IPS DF 4.7 (cell line): Measurements from ENCODE around the gene PMAIP1.
"Not testable (repeated sequence)": the region's sequence is repeated elsewhere in the genome, so short reads cannot be mapped to it uniquely, and the experiment has no call there.

ENCODE experiments used
- DNase-seq: peaks from one replicate; pipeline ENCODE4 v3.0.0-alpha.2; 2013; ENCODE audit warnings: low spot score; ENCODE audit errors: extremely low read depth

The PMAIP1 gene

DNA sequence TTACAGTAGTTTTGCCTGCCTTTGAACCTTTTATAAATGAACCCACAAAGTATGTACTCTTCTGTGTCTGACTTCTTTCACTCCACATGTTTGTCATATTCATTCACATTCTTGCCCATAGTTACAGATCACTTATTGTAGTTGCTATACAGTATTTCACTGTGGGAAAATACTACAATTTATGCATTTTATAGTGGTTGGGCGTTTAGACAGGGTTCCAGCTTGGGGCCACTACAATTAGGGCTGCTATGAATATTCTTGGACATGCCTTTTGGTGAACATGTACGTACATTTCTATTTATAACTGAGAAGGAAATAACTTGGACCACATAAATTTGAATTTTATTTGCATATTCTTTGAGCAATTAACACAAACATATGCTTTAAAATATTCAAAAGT, 15.4 kb upstream of the PMAIP1 start:
- DNase-seq: no peak

DNA sequence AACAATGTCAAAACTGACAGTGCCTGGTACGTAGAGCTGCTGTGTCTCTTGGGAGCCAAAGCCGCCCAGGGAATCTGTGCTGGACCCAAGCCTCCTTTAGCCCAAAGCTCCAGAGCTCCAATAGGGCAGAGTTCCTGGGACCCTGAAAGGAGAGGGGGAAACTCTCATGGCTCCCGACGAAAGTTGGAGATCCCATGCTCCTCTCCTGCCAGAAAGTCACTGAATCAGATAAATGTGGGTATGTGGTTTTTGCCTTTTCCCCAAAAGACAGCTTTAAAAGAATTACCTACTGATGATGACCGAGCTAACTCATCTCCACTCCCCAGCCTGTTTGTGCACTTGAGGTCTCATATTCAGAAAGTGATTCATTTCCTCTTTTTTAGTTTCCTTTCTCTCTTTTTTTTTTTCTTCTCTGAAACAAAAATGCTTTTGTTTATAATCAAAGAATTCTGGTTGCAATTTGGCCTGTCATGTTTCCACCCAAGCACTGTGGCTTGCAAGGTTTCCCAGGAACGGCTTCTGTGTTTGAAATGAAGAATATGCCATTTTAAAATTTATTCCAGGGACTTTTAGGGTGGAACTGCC, 14.1 kb upstream of the PMAIP1 start:
- no peak for DNase-seq

DNA sequence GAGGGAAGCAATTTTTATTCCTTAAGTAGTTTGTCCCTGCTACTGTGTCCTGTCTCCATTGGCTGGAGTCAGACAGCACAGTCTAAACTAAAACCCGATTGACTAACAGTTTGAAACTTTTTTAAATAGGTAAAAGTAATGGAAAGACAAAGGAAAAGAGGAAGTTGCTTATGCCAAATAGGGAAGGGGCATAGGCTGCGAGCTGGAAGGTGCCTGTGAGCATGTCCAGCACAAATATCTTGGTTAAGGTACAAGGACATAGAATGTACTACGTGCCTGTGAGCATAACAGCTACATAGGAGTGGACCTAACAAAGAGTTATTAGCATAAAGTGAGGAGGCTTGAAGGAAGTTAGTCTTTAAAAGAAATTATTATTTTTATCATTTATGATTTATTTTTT, 13.4 kb upstream of the PMAIP1 start:
- not testable (repeated sequence) for DNase-seq

DNA sequence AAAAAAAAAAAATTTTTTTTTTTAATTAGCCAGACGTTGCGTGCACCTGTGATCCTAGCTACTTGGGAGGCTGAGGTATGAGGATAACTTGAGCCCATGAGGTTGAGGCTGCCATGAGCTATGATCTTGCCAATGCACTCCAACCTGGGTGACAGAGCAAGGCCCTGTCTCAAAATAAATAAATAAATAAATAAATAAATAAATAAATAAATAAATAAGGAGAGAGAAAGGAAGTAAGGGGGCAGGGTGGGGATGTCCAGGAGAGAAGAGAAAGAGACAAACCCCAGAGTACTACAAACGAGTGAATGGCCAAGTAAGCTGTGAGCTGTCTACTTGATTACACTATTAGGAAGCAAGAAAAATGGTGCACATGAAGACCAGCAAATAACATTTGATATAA, 7.7 kb upstream of the PMAIP1 start:
- DNase-seq: no peak

DNA sequence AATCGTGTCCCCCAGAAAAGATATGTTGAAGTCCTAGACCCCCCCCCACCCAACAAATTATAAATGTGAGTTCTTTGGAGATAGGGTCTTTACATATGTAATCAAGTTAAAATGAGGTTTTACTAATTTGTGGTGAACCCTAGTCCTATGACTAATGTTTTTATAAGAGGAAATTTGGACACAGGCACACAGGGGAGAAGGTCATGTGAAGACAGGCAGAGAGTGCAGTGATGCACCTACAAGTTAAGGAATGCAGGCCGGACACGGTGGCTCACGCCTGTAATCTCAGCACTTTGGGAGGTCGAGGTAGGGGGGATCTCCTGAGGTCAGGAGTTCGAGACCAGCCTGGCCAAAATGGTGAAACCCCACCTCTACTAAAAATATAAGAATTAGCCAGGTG, 5.8 kb upstream of the PMAIP1 start:
- DNase-seq: no peak

DNA sequence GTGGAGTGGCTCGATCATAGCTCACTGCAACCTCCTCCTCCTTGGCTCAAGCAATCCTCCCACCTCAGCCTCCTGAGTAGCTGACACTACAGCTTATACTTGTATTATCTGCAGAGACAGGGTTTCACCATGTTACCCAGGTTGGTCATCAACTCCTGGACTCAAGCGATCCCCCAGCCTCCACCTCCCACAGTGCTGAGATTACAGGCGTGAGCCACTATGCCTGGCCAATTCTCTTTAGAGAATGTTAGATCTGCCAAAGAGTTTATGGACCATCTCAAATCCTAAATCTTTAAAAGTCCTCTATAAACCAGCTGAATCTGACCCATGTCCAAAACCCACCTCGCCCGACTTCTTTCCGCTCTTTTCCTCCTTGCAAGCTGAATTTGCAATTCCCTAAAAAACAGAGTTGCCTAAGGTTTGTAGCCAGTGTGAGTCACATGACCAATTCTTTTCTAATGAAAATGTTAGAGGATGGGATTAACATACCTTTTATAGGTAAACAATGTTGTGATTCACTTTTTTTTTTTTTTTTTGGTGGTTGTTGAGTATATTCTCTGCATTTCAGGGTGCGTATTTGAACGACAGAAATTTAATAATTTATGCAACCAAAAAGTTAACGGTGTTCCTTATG, 2.4 kb upstream of the PMAIP1 start:
- no peak for DNase-seq

DNA sequence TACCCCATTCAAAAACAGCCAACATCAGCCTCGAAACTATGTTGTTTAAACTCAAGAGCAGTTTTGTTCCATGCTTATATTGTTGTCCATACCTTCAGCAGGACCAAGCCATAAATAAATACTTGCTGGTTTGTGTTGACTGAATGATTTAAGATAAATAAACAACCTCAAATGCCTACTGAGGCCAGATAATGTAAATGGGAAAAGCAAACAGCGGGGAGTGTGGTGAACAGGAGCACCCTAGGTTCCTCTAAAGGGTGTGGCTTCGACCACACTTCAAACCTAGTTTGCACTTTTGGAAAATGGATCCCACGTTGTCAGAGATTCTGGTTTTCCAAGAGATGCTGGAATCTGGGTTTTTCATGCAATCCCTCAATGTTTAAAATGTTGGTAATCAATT, 1.7 kb upstream of the PMAIP1 start:
- DNase-seq: no peak

DNA sequence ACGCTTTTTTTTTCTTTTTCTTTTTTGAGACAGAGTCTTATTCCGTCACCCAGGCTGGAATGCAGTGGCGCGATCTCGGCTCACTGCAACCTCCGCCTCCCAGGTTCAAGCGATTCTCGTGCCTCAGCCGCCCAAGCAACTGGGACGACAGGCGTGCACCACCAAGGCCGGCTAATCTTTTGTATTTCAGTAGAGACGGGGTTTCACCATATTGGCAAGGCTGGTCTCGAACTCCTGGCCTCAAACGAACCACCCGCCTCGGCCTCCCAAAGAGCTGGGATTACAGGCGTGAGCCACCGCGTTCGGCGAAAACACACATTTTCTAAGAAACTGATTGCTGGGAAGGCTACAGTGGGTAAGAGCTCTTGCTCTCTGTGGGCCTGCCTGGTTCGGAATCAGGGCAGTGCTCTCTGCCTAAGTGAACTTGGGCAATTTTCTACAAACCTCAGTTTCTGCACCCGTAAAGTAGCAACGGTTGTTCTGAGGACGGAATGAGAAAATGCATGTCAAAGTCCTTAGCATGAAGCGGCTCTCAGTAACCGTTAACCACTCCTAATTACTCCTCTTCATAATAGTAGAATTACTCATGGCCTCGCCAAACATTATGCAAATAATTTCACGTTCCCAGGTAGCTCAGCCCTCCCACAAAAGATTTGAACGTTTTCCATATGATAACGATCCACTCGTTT, 1.0 kb upstream of the PMAIP1 start:
- DNase-seq: no peak

DNA sequence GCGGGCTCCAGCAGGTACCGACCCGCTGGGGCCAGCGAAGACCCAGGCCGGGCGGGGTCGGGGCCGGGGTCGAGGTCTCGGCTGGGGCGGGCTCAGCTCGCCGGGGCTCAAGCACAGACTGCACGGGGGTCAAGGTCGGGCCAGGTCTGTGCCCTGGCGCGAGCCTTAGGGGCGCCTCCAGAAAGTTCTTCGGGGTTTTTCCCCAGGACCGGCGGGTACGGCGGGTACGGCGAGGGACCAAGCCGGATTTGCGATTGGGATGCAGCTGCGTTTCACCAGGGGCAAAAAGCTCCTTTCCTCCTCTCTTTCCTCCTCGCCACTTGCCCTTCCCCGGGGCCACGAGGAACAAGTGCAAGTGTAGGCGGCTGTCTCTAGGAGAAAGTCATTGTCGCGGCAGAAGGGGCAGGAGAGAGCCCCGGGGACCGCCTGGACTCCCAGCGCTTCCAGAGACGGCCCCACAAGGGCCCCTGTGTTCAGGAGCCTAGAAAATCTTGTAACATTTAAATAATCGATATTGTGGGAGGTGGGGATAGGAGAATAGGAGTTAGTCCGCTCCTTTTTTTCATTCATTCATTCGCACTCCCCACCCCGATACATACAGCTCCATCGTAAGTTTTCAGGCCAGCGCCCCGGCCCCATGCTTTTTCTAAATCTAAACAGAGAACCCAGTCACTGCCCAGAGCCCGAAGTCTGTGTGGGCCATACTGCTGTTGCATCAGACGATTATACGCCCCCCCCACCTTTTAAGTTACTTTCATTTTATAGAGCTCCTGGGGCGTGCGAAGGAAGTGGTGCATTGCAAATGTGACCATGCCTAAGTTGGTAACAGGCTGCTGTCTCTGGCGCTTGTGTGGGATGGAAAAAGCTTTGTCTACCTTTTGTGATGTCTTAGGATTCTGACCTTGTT, 679 bp downstream of the PMAIP1 start:
- no peak for DNase-seq

DNA sequence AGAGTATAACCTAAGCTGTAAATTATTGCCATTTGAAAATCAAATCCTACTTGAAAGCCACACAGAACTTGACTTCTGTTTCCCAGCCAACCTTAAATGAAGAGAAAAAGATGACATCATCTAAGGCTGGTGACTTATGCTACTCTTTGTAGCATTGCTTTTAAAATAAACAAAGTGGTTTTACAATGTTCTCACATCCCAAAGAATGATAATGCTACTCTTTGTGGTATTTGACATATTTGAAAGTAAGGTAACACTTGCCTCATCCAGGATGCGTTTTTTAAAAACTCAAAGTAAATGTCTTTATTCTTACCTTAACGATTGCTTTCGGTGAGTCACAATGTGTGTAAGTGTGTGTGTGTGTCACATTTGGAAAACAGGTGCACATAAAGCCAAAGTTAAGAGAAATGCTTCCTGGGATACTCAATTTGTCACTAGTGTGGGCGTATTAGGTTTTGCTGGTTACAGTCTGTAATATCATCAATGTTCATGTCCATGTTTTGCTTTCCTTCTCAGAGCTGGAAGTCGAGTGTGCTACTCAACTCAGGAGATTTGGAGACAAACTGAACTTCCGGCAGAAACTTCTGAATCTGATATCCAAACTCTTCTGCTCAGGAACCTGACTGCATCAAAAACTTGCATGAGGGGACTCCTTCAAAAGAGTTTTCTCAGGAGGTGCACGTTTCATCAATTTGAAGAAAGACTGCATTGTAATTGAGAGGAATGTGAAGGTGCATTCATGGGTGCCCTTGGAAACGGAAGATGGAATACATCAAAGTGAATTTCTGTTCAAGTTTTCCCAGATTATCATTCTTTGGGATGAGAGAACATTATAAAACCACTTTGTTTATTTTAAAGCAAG, 2.6 kb downstream of the PMAIP1 start:
- DNase-seq: no peak

DNA sequence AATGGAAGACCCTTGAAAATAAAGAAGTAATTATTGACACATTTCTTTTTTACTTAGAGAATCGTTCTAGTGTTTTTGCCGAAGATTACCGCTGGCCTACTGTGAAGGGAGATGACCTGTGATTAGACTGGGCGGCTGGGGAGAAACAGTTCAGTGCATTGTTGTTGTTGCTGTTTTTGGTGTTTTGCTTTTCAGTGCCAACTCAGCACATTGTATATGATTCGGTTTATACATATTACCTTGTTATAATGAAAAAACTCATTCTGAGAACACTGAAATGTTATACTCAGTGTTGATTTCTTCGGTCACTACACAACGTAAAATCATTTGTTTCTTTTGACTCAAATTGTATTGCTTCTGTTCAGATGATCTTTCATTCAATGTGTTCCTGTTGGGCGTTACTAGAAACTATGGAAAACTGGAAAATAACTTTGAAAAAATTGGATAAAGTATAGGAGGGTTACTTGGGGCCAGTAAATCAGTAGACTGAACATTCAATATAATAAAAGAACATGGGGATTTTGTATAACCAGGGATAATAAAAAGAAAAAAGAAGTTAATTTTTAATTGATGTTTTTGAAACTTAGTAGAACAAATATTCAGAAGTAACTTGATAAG, 3.3 kb downstream of the PMAIP1 start:
- no peak for DNase-seq

DNA sequence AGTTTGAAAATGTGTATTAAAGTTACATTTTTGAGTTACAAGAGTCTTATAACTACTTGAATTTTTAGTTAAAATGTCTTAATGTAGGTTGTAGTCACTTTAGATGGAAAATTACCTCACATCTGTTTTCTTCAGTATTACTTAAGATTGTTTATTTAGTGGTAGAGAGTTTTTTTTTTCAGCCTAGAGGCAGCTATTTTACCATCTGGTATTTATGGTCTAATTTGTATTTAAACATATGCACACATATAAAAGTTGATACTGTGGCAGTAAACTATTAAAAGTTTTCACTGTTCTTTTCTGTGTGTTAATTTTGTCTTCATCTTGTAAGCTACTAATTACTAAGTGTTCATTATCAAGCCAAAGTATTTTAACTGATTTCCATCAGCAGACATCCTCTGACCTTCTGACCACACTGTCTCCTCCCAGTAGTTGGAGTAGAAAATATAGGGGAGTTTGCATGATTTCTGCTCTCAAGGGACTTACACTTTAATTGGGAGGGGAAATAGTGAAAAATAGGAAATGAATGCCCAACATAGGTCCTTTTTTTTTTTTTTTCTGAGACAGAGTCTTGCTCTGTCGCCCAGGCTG, 4.3 kb downstream of the PMAIP1 start:
- no peak for DNase-seq

DNA sequence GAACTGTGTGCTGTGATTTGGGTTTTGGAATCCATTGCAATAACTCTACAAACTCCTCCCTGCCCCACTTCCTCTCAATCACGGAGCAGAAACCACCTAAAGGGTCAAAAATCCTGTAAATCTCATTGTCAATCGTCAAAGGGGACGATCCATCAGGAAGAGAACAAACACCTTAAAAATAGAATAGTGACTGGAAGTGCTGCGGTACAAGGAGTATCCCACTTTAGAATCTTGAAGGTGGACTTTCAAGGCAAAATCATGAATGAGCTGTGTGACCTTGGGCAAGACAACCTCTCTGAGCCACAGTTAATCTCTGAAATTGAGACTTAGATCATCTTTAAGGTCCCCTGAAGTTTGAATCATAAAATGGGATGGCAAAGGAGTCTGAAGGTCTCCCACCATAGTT, 5.9 kb downstream of the PMAIP1 start:
- DNase-seq: no peak

DNA sequence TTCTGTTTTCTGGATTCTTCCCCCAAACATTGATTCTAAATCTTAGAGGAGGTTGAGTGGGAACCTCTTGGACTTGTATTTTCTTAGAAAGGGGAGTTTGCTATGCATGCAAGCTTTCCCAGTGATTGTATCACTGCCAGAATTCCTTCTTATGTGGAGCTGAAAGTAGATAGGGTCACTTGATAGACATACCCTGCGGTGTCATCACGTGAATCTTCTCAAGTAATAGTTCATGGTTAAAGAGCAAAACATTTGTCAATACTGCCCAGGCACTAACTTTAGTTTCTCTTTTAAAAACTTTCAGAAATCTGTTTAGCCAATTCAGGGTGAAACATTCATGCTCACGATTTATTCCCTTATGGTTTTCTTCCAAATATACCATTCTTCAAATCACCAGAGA, 6.4 kb downstream of the PMAIP1 start:
- no peak for DNase-seq

DNA sequence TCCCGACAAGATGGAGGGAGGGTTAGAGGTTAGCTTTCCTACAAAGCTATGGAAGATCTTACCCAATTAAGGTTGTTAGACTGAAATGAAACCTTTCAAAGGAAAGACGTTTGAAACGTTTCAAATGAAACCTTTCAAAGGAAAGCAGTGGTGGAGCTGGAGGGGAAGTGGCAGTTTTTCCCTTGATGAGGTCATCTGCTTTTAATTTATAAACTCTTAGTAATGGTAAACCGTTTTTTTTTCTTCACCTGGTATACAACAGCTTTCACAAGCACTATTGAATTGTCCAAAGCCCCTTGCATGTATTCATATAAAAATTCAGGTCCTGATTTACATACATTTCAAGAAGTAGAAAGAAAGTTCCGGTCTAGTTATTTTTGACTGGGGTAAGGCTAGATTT, 7.4 kb downstream of the PMAIP1 start:
- no peak for DNase-seq

DNA sequence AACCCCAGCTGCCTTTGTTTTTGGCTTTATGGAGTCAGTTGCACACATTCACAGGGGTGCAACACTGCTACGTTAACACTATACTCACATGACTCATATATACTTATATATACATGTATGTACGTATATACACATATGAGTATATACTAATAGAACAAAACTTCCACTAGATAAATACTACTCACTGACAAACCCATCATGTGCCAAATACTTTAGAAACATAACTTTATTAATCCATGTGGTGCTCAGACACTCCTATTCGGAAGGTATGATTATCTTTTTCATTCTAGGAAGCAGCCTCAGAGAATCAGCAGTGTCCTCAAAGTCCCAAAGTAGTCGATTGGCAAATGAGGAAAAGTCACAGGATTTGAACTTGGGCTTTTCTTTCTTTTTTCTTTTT, 7.9 kb downstream of the PMAIP1 start:
- DNase-seq: no peak

DNA sequence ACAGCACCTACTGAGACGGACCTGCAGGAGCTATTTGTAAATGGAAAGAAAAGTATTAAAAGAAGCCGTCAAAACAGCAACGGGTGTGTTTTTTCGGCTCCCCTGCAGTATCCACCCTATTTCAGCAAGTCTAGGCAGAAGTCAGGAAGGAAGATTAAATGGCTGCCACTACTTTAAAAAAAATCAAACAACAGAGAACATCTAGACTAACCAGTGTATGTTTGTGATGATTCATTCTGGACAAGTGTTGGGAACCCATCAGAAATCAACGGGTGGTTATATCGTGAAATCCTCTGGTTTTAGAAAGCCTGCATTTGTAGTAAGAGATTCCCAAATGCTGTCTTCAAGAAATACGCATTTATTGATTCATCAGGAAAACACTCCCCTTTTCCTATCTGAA, 9.0 kb downstream of the PMAIP1 start:
- no peak for DNase-seq

DNA sequence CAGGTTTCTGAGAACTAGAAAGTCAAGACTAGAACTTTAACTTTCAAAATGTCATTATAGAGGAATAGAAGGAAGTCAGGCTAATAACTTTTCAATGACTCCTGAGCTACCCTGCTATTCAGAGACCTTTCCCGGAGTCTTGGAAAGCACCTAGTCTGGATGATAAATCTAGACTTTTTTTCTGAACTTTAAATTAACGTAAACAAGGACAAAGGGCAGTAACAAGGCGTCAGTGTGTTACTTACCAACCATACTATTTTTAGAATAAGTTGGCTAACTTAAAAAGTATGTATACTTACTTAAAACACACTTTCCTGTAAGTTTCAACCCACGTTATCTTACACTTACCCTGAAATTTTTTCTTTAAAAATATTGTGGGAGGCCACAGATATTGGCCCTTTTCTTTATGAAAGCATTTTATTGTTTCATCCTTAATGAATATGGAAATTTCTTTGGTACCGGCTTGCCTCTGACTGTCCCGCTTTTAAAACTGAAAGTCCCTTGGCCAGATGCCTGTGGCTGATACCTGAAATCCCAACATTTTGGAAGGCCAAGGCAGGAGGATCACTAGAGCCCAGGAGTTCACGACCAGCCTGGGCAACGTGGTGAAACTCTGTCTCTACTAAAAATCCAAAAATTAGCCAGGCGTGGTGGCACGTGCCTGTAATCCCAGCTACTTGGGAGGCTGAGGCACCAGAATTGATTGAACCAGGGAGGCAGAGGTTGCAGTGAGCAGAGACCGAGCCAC, 9.7 kb downstream of the PMAIP1 start:
- DNase-seq: no peak

DNA sequence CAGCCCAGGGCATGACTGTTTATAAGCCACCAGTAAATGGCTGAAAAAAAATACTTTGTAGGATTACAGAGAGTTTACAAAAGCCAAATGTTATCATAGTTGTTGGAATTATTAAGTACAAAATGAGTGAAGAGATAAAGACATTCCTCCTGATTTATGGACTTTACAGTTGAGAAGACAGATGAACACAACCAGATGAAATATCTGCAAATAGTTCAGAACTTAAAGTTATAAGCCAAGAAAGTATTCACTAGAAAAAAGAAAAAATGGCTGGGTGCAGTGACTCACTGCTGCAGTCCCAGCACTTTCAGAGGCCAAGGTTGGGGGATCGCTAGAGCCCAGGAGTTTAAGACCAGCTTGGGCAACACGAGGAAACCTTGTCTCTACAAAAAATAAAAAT, 11.2 kb downstream of the PMAIP1 start:
- no peak for DNase-seq

DNA sequence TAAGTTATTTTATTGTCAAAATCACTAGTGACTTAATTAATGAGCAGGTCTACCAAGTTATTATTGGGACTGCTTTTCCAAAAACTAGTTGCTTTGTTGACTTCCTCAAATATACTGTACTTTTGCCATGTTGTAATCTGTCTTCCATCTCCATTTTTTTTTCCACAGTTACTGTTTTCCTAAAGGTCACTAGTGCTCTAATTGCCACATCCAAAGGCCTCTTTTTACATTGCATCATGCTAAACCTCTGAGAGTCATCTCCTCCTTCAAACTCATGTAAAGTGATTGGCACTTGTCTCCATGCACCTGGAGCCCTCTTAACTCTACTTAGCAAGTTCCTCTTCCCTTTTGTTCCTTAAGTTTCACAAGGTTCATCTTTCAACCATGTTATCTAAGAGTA, 11.8 kb downstream of the PMAIP1 start:
- no peak for DNase-seq
